HFF-Myc (cell line): ENCODE data around the gene DENND1B.

Experiments
- DNase-seq: peaks from one replicate; pipeline ENCODE4 v3.0.0-alpha.2; 2011; ENCODE audit warnings: low read depth; ENCODE audit errors: extremely low read depth
- H3K4me3 ChIP-seq: replicated peaks from 2 replicates; pipeline ENCODE4 v1.5.1; 2011; ENCODE audit warnings: low read depth, mild to moderate bottlenecking, control low read depth, low read length
- TF ChIP-seq, protein P1 (sequence below): IDR thresholded peaks from 2 replicates; pipeline ENCODE4 v1.5.1; 2012; ENCODE audit warnings: mild to moderate bottlenecking, low read depth, low read length, control low read depth; ENCODE audit errors: missing control alignments

Gene DENND1B

DNA sequence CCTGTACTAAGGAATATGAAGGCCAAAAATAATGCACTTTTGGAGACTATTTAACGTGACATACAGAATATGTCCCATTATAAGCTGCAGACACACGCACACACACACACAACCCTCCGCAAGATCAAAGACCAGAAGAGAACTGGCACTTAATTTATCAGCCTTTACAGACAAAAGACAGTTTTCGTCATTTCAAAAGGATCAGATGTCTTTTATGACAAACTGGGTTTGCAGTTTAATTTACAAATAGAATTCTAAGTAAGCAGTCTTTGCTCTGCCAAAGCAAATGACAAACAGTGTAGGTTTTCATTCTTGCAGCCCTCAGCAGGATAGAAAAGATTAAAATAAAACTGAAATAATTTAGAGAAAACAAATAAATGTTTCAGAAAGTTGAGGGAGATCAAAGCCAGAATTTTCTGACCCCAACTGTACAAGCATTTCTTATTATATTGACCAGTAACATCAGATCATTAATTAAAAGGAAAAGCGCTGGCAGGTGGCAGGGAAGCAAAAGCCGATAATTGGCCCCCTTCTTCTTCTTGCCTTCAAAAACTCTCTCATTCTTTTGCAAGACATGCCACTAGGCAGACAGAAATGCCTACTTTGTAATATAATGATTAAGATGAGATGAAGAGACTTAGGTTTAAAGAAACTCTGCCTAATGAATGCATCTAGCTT is 169.0 kb downstream of the DENND1B start:
- TF ChIP-seq, protein P1, sequence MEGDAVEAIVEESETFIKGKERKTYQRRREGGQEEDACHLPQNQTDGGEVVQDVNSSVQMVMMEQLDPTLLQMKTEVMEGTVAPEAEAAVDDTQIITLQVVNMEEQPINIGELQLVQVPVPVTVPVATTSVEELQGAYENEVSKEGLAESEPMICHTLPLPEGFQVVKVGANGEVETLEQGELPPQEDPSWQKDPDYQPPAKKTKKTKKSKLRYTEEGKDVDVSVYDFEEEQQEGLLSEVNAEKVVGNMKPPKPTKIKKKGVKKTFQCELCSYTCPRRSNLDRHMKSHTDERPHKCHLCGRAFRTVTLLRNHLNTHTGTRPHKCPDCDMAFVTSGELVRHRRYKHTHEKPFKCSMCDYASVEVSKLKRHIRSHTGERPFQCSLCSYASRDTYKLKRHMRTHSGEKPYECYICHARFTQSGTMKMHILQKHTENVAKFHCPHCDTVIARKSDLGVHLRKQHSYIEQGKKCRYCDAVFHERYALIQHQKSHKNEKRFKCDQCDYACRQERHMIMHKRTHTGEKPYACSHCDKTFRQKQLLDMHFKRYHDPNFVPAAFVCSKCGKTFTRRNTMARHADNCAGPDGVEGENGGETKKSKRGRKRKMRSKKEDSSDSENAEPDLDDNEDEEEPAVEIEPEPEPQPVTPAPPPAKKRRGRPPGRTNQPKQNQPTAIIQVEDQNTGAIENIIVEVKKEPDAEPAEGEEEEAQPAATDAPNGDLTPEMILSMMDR = no peak
- no peak for DNase-seq
- no peak overlapping the region for H3K4me3 ChIP-seq

DNA sequence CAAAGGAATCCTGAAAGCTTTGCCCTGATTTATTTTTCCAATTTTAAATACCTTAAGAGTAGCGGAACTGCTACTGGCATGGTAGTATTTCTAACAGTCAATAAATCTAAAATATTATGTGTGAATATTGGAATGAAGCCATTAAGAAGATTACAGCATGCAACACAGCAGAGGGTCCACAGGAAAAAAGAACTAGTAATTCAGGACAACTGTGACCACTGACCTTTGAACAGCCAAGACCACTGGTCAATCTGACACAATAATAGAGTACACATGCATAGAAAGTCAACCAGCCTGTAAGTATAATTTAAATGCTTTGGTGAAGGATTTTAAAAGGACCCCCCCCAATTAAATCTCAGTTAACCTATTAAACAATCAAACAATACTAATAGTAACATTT is 171.0 kb downstream of the DENND1B start:
- no peak overlapping the region for H3K4me3 ChIP-seq
- no peak for DNase-seq
- TF ChIP-seq, protein P1 = no peak

GRCh38 chr1:197600751-197601150 is 174.5 kb downstream of the DENND1B start:
- TF ChIP-seq, protein P1 = no peak
- no peak for DNase-seq
- H3K4me3 ChIP-seq = no peak overlapping the region

DNA sequence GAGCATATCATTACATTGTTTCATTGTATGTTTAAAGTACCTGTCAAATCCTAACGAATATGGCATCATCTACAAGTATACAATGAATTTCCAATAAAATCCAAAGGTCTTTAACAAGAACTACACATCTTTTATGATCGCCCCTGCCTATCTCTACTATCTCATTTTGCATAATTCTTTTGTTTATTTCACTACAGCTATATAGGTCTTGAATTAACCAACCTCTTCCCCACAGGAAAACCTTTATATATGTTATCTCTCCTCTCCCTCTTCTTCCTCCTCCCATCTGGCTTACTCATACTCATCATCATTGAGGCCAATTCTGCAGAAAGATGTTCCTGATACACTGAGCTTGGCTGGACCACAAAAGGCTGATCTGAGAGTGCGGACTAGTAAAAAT is 175.5 kb downstream of the DENND1B start:
- no peak overlapping the region for H3K4me3 ChIP-seq
- DNase-seq = no peak
- TF ChIP-seq, protein P1 = no peak

GRCh38 chr1:197598935-197599334 is 176.3 kb downstream of the DENND1B start:
- no peak for DNase-seq
- no peak overlapping the region for H3K4me3 ChIP-seq
- TF ChIP-seq, protein P1 = no peak

- TF ChIP-seq, protein P1 = no peak
- no peak for DNase-seq
- no peak overlapping the region for H3K4me3 ChIP-seq
These were observed 179.9 kb downstream of the DENND1B start for GRCh38 chr1:197595304-197595904.
